ENCODE results near the gene SH3RF1. TPM values are rescaled to one million over a fixed set of nuclear protein-coding genes. Genes with fewer than 3 reads are reported as not detected.
"Not testable (repeated sequence)": the region's sequence is repeated elsewhere in the genome, so short reads cannot be mapped to it uniquely, and the experiment has no call there.

SH3RF1 gene
- total RNA-seq, 6 experiments from 2014 or later, result 54.5 to 67.1 (median 57.1) TPM

GRCh38 chr4:169202145-169202699, 68.5 kb downstream of the SH3RF1 start:
- peaks cover 68% of the 10 kb centered on the region for H3K4me1 Mint-ChIP-seq (ENCODE audit: low read depth)
- no peaks in the 10 kb centered on the region for H3K9me3 Mint-ChIP-seq
- no peak for DNase-seq
- H3K36me3 Mint-ChIP-seq (ENCODE audit: low read depth), result peaks cover 7% of the 10 kb centered on the region
- H3K27me3 Mint-ChIP-seq (ENCODE audit: insufficient read depth), result no peaks in the 10 kb centered on the region
- TF ChIP-seq CTCF (IDR thresholded peaks at IDR 0.05), result no peak
- H3K27ac Mint-ChIP-seq, result peak overlapping the region; percentile 91
- peak overlapping the region; percentile 38 for H3K4me3 Mint-ChIP-seq

GRCh38 chr4:169201222-169202144, 69.3 kb downstream of the SH3RF1 start:
- Mint-ChIP-seq H3K36me3 (ENCODE audit: low read depth) (peaks cover 8% of the 10 kb centered on the region), H3K9me3 (no peaks in the 10 kb centered on the region), H3K4me3 (peak overlapping the region; percentile 71), H3K4me1 (ENCODE audit: low read depth) (peaks cover 71% of the 10 kb centered on the region), H3K27ac (peak overlapping the region; percentile 91), H3K27me3 (ENCODE audit: insufficient read depth) (no peaks in the 10 kb centered on the region)
- no peak for DNase-seq
- no peak for TF ChIP-seq CTCF (IDR thresholded peaks at IDR 0.05)

GRCh38 chr4:169200361-169201030, 70.3 kb downstream of the SH3RF1 start:
- Mint-ChIP-seq H3K27me3 (ENCODE audit: insufficient read depth) (no peaks in the 10 kb centered on the region), H3K27ac (peak overlapping the region; percentile 91), H3K9me3 (no peaks in the 10 kb centered on the region), H3K4me1 (ENCODE audit: low read depth) (peaks cover 75% of the 10 kb centered on the region), H3K4me3 (peak overlapping the region; percentile 23; the same call in 1 of the 2 replicates), H3K36me3 (ENCODE audit: low read depth) (peaks cover 16% of the 10 kb centered on the region)
- no peak for TF ChIP-seq CTCF (IDR thresholded peaks at IDR 0.05)
- DNase-seq, result no peak

GRCh38 chr4:169199184-169199583, 71.6 kb downstream of the SH3RF1 start:
- Mint-ChIP-seq H3K4me1 (ENCODE audit: low read depth) (peaks cover 75% of the 10 kb centered on the region), H3K36me3 (ENCODE audit: low read depth) (peaks cover 24% of the 10 kb centered on the region), H3K4me3 (no peak overlapping the region), H3K27ac (no peak overlapping the region; the same call in 1 of the 2 replicates), H3K9me3 (no peaks in the 10 kb centered on the region), H3K27me3 (ENCODE audit: insufficient read depth) (peaks cover 2% of the 10 kb centered on the region; the same call in 1 of the 2 replicates)
- DNase-seq, result no peak
- TF ChIP-seq CTCF (IDR thresholded peaks at IDR 0.05), result no peak

GRCh38 chr4:169198167-169198566, 72.6 kb downstream of the SH3RF1 start:
- H3K4me1 Mint-ChIP-seq (ENCODE audit: low read depth), result peaks cover 77% of the 10 kb centered on the region
- peaks cover 18% of the 10 kb centered on the region for H3K36me3 Mint-ChIP-seq (ENCODE audit: low read depth)
- H3K9me3 Mint-ChIP-seq, result no peaks in the 10 kb centered on the region
- DNase-seq, result no peak
- H3K27ac Mint-ChIP-seq, result no peak overlapping the region
- peaks cover 2% of the 10 kb centered on the region; the same call in 1 of the 2 replicates for H3K27me3 Mint-ChIP-seq (ENCODE audit: insufficient read depth)
- no peak for TF ChIP-seq CTCF (IDR thresholded peaks at IDR 0.05)
- H3K4me3 Mint-ChIP-seq, result no peak overlapping the region

GRCh38 chr4:169197206-169197605, 73.5 kb downstream of the SH3RF1 start:
- peaks cover 70% of the 10 kb centered on the region for H3K4me1 Mint-ChIP-seq (ENCODE audit: low read depth)
- H3K27me3 Mint-ChIP-seq (ENCODE audit: insufficient read depth); H3K9me3 Mint-ChIP-seq; DNase-seq; H3K4me3 Mint-ChIP-seq; H3K27ac Mint-ChIP-seq: not testable (repeated sequence)
- H3K36me3 Mint-ChIP-seq (ENCODE audit: low read depth), result peaks cover 19% of the 10 kb centered on the region

Measured in HFFc6 (cell line).